Omental fat pad (tissue), 4 donors: Measurements from ENCODE around the gene KRTAP12-4. TPM values are rescaled to one million over a fixed set of nuclear protein-coding genes. Genes with fewer than 3 reads are reported as not detected.
"Not testable (repeated sequence)": the region's sequence is repeated elsewhere in the genome, so short reads cannot be mapped to it uniquely, and the experiment has no call there.

ENCODE experiments used
- ATAC-seq: fragments of 150-250 bp; one replicate; pipeline ENCODE4 v1.9.1; 2016; ENCODE audit warnings: mild to moderate bottlenecking, moderate library complexity; ENCODE audit not compliant: low FRiP score
- DNase-seq: peaks from one replicate; pipeline ENCODE4 v3.0.0-alpha.2; 2019; ENCODE audit warnings: low spot score
- total RNA-seq, 4 donors: library from RNA; depleted of rRNA; stranded (reverse); fragments of >200 nt; gene quantifications; one replicate each; pipeline ENCODE4 v1.1.0, GENCODE V29; 2016
- TF ChIP-seq, protein P1 (sequence below), 3 donors: fragments of 450-650 bp; IDR thresholded peaks; one replicate each; pipeline ENCODE4 v1.5.1; 2016 to 2017; ENCODE audit warnings: antibody characterized with exemption in 3 of 3, mild to moderate bottlenecking in 3 of 3, moderate library complexity in 2 of 3

Gene KRTAP12-4
- total RNA-seq, 4 donors from 2014 or later = not detected

DNA sequence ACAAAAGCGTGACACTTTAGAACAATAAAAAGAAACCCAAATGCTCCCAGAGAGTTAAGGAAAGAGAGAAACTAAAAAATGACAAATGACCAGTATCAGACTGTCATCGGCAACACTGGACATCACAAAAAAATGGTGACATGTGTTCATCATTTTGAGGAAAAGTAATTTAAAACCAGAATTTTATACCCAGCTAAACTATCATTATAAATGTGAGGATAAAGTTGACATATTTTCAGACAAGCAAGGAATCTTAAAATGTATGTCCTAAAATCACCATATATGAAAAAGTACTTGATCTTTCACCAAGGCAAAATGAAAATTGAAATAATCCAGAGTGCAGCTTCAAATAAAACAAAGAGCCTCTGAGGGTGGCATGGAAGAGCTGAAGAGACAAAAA is 9.6 kb downstream of the KRTAP12-4 start:
- TF ChIP-seq, protein P1, sequence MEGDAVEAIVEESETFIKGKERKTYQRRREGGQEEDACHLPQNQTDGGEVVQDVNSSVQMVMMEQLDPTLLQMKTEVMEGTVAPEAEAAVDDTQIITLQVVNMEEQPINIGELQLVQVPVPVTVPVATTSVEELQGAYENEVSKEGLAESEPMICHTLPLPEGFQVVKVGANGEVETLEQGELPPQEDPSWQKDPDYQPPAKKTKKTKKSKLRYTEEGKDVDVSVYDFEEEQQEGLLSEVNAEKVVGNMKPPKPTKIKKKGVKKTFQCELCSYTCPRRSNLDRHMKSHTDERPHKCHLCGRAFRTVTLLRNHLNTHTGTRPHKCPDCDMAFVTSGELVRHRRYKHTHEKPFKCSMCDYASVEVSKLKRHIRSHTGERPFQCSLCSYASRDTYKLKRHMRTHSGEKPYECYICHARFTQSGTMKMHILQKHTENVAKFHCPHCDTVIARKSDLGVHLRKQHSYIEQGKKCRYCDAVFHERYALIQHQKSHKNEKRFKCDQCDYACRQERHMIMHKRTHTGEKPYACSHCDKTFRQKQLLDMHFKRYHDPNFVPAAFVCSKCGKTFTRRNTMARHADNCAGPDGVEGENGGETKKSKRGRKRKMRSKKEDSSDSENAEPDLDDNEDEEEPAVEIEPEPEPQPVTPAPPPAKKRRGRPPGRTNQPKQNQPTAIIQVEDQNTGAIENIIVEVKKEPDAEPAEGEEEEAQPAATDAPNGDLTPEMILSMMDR (IDR thresholded peaks at IDR 0.05) = no peak
- no peak for DNase-seq
- no peak for ATAC-seq

DNA sequence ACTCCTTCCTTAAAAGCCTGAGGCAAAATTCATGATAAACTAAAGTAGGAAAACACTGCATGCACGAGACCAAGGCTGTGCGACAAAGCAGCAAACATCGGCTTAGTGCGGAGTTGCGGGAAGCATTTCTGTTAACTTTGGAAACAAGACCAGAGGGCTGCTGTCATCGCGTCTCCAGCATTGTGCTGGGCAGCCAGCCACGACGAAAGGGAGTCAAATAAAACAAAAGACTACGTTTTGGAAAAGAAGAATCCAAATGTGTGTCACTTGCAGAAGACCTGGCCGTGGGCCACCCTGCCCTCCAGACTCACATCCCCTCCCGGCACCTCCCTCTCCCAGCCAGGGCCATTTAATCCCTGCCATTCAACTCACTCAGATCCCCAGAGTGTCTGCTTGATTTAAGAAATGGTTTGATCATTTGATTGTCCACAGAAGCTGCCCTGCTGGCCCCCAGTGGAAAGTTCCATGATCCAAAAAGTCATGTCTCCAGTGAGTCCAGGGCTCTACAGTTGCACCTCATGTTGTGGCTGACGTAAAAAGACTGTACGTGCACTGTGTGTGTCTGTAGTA is 10.6 kb downstream of the KRTAP12-4 start:
- TF ChIP-seq, protein P1 (IDR thresholded peaks at IDR 0.05) = no peak
- DNase-seq (no peak), ATAC-seq (no peak)

DNA sequence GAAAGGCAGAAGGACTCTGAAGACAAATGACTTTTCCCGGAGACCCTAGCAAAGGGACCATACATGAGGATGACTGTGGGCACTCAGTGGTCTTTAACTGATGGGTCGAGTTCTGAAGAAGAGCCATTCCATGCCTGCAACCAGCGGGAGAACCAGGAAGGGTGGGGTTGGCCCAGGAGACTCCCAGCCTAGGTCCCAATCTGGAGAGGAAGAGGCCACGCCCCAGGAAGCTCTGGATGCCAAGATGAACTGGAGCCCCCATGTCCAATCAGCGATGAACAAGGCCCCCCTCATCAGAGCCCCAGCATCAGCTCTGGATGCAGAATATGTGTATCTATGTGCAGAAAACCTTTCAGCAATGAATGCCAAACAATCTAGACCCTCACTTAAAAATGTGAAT is 13.7 kb downstream of the KRTAP12-4 start:
- no peak for DNase-seq
- no peak for ATAC-seq
- TF ChIP-seq, protein P1 (IDR thresholded peaks at IDR 0.05) = no peak

DNA sequence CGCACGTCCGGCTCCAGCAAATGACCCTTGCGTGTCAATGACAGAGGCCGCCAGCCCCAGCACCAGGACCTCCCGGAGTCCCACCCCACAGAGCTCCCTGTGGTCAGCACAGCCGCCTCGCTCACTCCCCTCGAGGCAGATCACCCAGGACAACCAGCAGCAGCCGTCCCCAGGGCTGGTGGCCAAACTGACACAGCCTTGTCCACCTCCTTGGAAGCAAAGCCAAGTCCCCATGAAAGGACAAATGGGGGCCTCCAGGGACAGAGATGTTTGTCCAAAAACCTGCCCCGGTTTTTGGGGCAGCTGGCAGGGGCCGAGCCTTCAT is 15.2 kb downstream of the KRTAP12-4 start:
- no peak for DNase-seq
- TF ChIP-seq, protein P1 (IDR thresholded peaks at IDR 0.05) = no peak
- ATAC-seq = no peak

DNA sequence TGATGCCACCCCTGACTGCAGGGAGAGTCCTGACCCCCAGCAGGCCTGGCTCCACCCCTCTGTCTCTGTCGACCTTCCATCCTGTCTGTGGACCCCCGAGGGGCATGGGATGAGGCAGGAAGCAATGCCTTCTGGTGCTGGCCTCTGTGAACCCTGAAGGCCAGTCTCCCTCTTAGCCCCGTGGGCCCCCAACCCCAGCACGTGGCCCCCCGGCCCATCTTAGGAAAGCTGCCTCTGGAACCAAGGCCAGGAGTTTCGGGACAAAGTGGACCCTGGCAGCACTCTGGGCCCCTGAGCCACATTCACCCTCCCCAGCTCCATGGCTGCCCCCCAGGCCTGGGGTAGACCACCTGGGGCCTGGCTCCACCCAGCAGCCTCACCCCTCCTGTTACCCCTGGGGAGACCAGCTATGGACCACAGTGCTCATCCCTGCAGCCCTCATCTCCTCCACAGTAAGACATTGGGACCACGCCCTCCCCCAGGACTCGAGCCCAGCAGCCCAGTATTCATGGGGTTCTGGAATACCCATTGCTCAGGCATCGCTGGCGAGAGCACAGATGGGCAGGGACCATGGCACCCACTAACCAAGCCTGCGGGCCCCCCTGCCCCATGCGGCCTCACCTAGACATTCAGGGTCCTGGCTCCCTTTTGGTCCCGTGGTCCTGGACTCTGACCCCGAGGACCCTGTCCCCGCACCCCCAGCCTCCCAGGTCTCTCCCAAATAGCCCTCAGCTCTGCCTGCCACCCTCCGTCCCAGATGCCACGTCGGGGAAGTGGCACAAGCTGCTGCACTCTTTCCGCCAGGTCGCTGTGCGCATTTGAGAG is 15.7 kb downstream of the KRTAP12-4 start:
- not testable (repeated sequence) for ATAC-seq, DNase-seq

DNA sequence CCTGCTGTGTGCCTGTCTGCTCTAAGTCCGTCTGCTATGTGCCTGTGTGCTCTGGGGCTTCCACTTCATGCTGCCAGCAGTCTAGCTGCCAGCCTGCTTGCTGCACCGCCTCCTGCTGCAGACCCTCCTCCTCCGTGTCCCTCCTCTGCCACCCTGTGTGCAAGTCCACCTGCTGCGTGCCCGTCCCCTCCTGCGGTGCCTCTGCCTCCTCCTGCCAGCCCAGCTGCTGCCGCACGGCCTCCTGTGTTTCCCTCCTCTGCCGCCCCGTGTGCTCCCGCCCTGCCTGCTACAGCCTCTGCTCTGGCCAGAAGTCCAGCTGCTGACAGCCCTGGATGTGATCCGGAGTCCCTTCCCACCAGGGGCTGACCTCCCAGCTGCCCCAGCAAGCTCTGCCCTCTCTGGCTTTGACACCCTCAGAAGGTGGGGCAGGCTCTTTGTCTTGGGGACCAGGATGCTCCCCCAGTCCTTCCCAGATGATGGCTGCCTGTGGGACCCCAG is 16.6 kb downstream of the KRTAP12-4 start:
- DNase-seq, ATAC-seq: not testable (repeated sequence)

DNA sequence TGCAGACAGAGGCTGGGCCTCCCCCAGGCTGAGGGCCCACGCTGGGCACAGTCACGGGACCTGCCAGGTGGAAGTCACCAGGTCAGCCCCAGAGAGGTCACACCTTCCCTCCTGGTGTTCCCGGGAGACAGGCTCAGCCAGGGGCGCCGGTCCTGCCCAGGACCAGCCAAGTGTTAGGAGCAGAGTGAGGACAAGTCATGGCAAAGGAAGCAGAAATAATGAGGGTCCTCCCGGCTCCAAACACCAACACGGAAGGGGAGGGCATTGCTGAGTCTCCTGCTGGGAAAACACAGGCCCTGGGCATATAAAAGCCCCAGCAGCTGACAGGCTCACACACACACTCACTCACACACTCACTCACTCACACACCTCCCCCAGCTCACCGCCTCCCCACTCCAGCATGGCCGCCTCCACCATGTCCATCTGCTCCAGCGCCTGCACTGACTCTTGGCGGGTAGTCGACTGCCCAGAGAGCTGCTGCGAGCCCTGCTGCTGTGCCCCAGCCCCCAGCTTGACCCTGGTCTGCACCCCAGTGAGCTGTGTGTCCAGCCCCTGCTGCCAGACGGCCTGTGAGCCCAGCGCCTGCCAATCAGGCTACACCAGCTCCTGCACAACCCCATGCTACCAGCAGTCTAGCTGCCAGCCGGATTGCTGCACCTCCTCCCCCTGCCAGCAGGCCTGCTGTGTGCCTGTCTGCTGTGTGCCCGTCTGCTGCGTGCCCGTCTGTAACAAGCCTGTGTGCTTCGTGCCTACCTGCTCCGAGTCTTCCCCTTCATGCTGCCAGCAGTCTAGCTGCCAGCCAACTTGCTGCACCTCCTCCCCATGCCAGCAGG is 17.2 kb downstream of the KRTAP12-4 start, which contains the start of gene KRTAP10-10:
KRTAP10-10 (plus strand) TSS at position 339 of the 833 bp plus-strand sequence; CDS start at position 401, 62 bp downstream.
- DNase-seq (no peak), ATAC-seq (no peak)
- TF ChIP-seq, protein P1 (IDR thresholded peaks at IDR 0.05) = no peak
